HG03025 (cell line): ENCODE results near the gene SDCCAG8.

ENCODE experiments used
- ATAC-seq: cut with Tn5 transposase; IDR thresholded peaks from one replicate; pipeline ENCODE4 v1.9.1; 2021; ENCODE audit warnings: mild to moderate bottlenecking, moderate library complexity; ENCODE audit not compliant: unreplicated experiment, low FRiP score

Gene SDCCAG8

GRCh38 chr1:243474136-243474881 lies 218.5 kb downstream of the SDCCAG8 start:
- ATAC-seq: no peak

- ATAC-seq: no peak
Observed at GRCh38 chr1:243474906-243475305, 219.1 kb downstream of the SDCCAG8 start.

DNA sequence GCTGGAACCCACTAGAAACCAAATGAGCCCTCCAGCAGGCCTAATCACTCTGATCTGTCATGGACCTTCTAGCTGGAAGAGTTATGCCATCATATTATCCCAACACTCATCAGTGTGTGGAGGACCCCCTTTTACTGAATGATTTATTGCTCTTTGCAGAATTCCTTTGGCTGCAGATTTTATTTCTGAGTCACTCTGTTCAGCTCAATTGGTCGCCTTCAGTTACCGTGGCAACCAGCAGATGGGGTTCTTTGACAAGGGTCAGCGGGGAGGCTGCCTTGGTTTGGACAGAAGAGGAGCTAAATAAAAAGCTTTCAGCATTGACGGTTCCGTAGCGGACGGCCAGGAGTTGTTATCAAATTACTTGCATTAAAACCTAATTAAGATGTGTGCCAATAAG lies 220.1 kb downstream of the SDCCAG8 start:
- ATAC-seq: no peak

GRCh38 chr1:243477731-243478290 lies 222.0 kb downstream of the SDCCAG8 start:
- no peak for ATAC-seq

- no peak for ATAC-seq
Observed at GRCh38 chr1:243481101-243481500, 225.3 kb downstream of the SDCCAG8 start.

GRCh38 chr1:243482141-243483022 lies 226.5 kb downstream of the SDCCAG8 start:
- no peak for ATAC-seq

DNA sequence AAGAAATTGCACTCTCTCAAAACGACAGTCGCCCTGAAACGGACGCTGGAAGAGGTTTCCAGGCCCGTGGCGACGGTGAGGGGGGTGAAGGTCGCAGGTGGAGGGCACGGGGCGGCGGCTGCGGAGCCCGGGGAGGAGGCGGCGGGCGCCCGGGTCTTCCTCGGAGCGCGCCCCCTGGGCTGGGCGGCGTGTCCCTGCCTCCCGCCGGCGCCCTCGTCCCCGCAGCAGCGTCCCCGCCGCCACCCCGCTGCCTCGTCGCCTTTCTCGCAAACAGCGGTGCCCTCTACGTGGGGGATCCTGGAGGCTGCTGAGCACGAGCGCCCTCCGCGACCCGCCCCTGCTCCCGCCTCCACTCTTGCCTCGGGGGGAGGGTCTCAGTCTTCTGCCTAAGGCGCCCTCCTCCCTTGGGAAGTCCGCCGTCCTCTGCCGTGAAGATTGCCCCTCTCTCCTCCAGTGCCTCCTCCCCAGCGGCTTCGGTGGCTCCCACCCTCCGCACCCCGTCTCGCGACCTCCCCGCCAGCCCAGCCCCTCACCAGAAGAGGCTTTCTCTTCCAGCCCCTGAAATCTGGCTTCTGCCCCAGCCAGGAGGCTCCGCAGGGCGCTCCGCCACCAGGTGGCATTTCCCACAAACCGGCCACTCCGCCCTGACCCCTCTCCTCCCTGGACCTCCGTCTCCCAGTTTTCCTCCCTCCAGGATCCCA lies 227.4 kb downstream of the SDCCAG8 start:
- no peak for ATAC-seq

GRCh38 chr1:243483952-243484351 lies 228.1 kb downstream of the SDCCAG8 start:
- no peak for ATAC-seq

DNA sequence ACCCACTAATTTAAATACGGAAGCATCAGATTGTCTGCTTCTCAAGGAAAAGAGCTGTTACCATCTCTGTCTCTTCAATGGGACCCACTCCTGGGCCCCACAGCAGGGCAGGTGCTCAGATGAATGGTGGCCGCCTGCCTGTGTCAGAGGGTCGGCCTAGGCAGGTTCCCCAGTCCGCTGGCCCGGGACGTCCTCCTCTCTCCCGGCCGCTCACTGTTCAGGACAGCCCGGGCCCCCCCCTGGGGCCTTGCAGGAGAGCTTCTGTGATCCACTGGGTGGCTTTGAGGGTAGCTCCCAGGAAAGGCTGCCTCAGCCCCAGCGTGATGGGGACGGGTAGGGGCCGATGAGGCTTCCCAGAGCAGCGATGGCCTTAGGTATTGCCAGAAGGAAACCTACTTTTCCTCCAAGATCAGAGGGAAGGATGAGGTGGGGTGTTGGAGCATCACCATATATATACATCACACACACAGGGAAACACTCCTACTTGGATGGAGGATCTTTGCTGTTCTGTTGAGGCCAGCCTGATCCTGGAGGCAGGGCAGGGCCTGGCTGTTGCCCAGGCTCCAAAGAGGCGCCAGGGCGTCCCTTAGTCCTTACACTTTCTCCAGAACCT lies 231.3 kb downstream of the SDCCAG8 start:
- no peak for ATAC-seq

- ATAC-seq: no peak
Observed at GRCh38 chr1:243487649-243488227, 231.9 kb downstream of the SDCCAG8 start.

- no peak for ATAC-seq
Observed at GRCh38 chr1:243488459-243489157, 232.8 kb downstream of the SDCCAG8 start.

DNA sequence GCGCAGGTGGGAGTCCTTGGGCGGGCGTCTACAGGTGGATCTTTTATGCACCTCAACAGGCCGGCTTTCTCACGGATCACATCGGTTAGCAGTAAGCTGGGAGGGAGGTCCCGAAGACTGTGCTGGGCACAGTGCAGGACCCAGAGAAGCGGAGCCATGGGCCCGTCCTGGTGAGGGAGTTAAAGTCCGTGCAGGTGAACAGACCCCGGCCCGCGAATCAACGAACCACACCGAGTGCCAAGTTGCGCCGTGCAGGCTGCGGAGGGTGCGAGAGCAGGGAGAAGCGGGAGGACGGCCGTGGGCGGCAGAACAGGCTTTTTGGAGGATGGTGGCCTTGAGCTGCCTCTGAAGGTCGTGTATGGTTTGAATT lies 233.3 kb downstream of the SDCCAG8 start:
- no peak for ATAC-seq

GRCh38 chr1:243489681-243490546 lies 234.1 kb downstream of the SDCCAG8 start:
- no peak for ATAC-seq

DNA sequence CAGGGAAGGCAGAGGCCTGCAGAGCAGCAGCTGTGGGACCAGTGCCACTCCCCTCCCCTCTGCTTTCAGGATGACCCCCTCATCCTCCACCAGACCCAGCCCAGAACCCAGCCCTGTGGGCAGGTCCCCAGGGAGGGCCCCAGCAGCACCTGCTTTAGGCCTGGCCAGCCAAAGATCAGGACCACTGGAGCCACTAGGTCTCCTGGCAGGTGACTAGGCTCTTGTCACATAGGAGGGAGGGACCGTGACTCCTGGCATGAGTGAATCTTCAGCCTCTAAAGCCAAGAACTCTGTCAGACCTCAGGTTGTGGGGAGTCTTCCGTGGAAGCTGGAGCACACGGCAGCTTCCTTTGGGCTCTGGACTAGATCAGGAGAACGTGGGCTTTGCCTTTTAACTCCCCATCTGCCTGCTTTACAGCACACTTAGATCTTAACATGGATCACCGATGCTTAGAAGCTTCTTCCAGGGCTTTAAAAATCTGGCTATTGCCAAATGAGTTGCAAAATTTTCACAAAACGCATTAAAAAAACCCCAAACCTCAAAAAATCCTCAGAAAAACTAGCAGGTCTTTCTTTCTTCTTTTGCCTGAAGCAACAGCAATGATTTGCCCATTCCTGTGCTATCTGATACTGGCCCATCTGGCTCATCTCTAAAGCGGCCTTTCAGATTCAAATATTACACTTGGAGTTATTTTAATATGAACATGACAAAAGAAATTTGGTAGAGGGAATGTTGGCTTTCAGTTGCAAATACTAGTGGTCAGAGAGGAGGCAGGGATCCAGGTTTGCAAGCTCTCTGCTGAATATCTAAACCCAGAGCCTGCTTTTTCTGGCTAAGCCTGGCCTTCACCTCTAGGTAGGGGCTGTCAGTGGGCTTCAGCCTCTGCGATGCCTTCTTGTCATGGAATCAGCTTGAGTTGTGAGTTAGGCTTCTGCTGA lies 235.2 kb downstream of the SDCCAG8 start:
- ATAC-seq: no peak

GRCh38 chr1:243493156-243494129 lies 237.6 kb downstream of the SDCCAG8 start:
- ATAC-seq: no peak

DNA sequence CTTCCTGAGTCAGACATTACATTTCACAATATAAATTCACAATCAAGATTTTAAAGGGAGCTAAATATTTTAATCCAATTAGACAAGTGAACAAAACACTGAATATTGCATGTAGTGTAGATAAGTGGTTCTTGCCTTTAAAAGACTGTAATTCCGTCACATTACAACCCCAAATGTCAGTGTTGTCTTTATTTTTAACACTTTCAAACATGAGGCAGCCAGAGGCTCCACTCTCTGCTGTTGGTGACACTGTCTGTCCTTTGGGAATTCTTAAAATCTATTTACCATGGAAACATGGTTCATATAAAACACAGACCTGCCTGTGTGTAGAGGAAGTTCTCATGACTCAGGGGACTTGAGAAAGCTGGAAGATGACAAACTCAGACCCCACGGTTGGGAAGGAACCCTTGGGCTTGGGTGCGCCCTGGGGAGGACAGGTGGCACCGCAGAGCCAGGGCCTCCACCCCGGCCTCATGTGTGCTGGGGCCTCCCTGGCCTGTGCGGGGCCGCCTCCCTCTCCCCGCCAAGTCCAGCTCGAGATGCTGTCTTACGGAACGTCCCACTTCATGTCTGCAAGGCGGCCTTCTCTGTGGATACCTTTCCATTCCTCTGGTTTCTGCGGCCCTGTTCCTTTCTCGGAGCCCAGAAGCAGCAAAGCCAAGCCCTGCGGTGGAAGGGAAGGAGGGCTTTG lies 239.0 kb downstream of the SDCCAG8 start:
- no peak for ATAC-seq
